ENCODE measurements around the gene CEP44.

Gene CEP44

DNA sequence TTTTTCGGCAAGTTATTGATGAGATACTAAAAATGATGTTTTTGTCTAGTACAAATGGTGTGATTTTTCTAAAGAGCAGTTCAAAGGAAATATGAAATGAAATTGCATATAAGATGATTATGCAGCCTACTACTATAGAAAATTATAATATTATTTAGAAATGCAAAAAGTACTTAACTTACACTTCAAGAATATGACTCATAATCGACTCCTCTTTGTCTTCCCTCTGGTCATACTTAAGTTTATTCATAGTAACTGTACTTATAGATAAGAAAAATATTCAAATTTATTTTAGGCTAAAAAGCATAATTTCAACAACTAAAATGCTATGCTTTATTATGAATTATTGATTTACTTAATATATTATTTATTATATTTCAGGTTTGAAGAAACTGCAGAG, 33.2 kb downstream of the CEP44 start:
- no peaks in the 10 kb centered on the region for H3K27me3 ChIP-seq (ENCODE audit: insufficient read depth, low read length, poor library complexity)
- H3K4me2 ChIP-seq (ENCODE audit: low read length): no peak overlapping the region
- H2AK5ac ChIP-seq (ENCODE audit: low read length): no peak overlapping the region
- no peaks in the 10 kb centered on the region for H3K4me1 ChIP-seq (ENCODE audit: control insufficient read depth, low read depth, low read length)
- H2BK15ac ChIP-seq (replicated peaks; ENCODE audit: low read depth): no peak overlapping the region
- no peak overlapping the region for H3K27ac ChIP-seq (ENCODE audit: low read depth, low read length)
- H3K23ac ChIP-seq (ENCODE audit: low read length): no peak overlapping the region
- H4K5ac ChIP-seq (ENCODE audit: low read length): no peak overlapping the region
- DNase-seq: no peak
- H3K18ac ChIP-seq (ENCODE audit: low read length): no peak overlapping the region
- no peaks in the 10 kb centered on the region for H3K79me2 ChIP-seq (ENCODE audit: control insufficient read depth, insufficient read depth, low read length)
- 100% methylated on average over 1 of the region's 2 CpGs for WGBS (ENCODE audit: extremely low coverage, insufficient coverage, low lambda C conversion rate)
- H3K79me1 ChIP-seq (ENCODE audit: low read length): no peaks in the 10 kb centered on the region
- no peak overlapping the region for H3K56ac ChIP-seq (ENCODE audit: low read length)
- no peak overlapping the region for H2BK120ac ChIP-seq (ENCODE audit: low read depth, low read length)
- H2BK5ac ChIP-seq (ENCODE audit: low read length): no peak overlapping the region
- H3K4me3 ChIP-seq (ENCODE audit: low read length): no peak overlapping the region
- H3K36me3 ChIP-seq (ENCODE audit: control insufficient read depth, insufficient read depth, low read length): no peaks in the 10 kb centered on the region
- no peak overlapping the region for H4K8ac ChIP-seq (ENCODE audit: low read depth, low read length)
- no peak overlapping the region for H3K9ac ChIP-seq (ENCODE audit: low read length)
- H3K4ac ChIP-seq (ENCODE audit: low read depth, low read length): no peak overlapping the region

DNA sequence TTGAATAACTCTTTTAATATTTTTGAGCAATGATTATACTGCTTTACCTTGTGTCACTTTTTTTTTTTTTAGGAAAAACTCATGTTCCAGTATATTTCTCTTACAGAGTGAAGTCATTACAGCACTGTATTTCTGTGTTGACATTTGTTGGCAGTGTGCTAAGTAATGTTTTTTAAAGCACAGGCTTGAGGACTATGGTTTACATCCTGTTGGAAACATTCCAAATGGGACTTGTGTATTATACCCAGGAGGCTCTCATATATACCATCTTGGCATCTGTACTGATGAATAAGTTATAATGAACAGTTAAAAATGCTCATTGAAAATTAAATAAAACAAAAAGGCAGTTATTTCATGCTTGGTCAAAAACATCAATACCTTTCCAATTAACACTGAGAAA, 33.8 kb downstream of the CEP44 start:
- H3K27me3 ChIP-seq (ENCODE audit: insufficient read depth, low read length, poor library complexity): no peaks in the 10 kb centered on the region
- H2BK15ac ChIP-seq (replicated peaks; ENCODE audit: low read depth): no peak overlapping the region
- DNase-seq: no peak

GRCh38 chr4:174318829-174319764, 35.4 kb downstream of the CEP44 start:
- no peak overlapping the region for H3K4ac ChIP-seq (ENCODE audit: low read depth, low read length)
- H4K8ac ChIP-seq (ENCODE audit: low read depth, low read length): no peak overlapping the region
- no peak overlapping the region for H3K4me3 ChIP-seq (ENCODE audit: low read length)
- no peak overlapping the region for H2AK5ac ChIP-seq (ENCODE audit: low read length)
- DNase-seq: peak; percentile 66
- no peak overlapping the region for H3K18ac ChIP-seq (ENCODE audit: low read length)
- no peak overlapping the region for H3K23ac ChIP-seq (ENCODE audit: low read length)
- H3K79me2 ChIP-seq (ENCODE audit: control insufficient read depth, insufficient read depth, low read length): no peaks in the 10 kb centered on the region
- no peak overlapping the region for H3K27ac ChIP-seq (ENCODE audit: low read depth, low read length)
- H2BK120ac ChIP-seq (ENCODE audit: low read depth, low read length): no peak overlapping the region
- no CpG with 5 or more reads among the region's 8 CpGs for WGBS (ENCODE audit: extremely low coverage, insufficient coverage, low lambda C conversion rate)
- H3K4me1 ChIP-seq (ENCODE audit: control insufficient read depth, low read depth, low read length): no peaks in the 10 kb centered on the region
- H3K4me2 ChIP-seq (ENCODE audit: low read length): no peak overlapping the region
- H2BK15ac ChIP-seq (replicated peaks; ENCODE audit: low read depth): no peak overlapping the region
- no peaks in the 10 kb centered on the region for H3K27me3 ChIP-seq (ENCODE audit: insufficient read depth, low read length, poor library complexity)
- H3K56ac ChIP-seq (ENCODE audit: low read length): no peak overlapping the region
- H3K36me3 ChIP-seq (ENCODE audit: control insufficient read depth, insufficient read depth, low read length): no peaks in the 10 kb centered on the region
- no peaks in the 10 kb centered on the region for H3K79me1 ChIP-seq (ENCODE audit: low read length)
- no peak overlapping the region for H3K9ac ChIP-seq (ENCODE audit: low read length)
- H2BK5ac ChIP-seq (ENCODE audit: low read length): no peak overlapping the region
- H4K5ac ChIP-seq (ENCODE audit: low read length): no peak overlapping the region

More for the DNA sequence above, 33.8 kb downstream of the CEP44 start:
- no peak overlapping the region for H2BK120ac ChIP-seq (ENCODE audit: low read depth, low read length)
- no peak overlapping the region for H3K27ac ChIP-seq (ENCODE audit: low read depth, low read length)
- H3K18ac ChIP-seq (ENCODE audit: low read length): no peak overlapping the region
- H3K4ac ChIP-seq (ENCODE audit: low read depth, low read length): no peak overlapping the region
- no peak overlapping the region for H2AK5ac ChIP-seq (ENCODE audit: low read length)
- H3K79me2 ChIP-seq (ENCODE audit: control insufficient read depth, insufficient read depth, low read length): no peaks in the 10 kb centered on the region
- no peak overlapping the region for H4K8ac ChIP-seq (ENCODE audit: low read depth, low read length)
- no peak overlapping the region for H4K5ac ChIP-seq (ENCODE audit: low read length)
- H3K79me1 ChIP-seq (ENCODE audit: low read length): no peaks in the 10 kb centered on the region
- H3K36me3 ChIP-seq (ENCODE audit: control insufficient read depth, insufficient read depth, low read length): no peaks in the 10 kb centered on the region
- no peak overlapping the region for H3K4me3 ChIP-seq (ENCODE audit: low read length)
- H3K4me2 ChIP-seq (ENCODE audit: low read length): no peak overlapping the region
- H3K23ac ChIP-seq (ENCODE audit: low read length): no peak overlapping the region
- H2BK5ac ChIP-seq (ENCODE audit: low read length): no peak overlapping the region
- no peak overlapping the region for H3K56ac ChIP-seq (ENCODE audit: low read length)
- H3K9ac ChIP-seq (ENCODE audit: low read length): no peak overlapping the region
- H3K4me1 ChIP-seq (ENCODE audit: control insufficient read depth, low read depth, low read length): no peaks in the 10 kb centered on the region

DNA sequence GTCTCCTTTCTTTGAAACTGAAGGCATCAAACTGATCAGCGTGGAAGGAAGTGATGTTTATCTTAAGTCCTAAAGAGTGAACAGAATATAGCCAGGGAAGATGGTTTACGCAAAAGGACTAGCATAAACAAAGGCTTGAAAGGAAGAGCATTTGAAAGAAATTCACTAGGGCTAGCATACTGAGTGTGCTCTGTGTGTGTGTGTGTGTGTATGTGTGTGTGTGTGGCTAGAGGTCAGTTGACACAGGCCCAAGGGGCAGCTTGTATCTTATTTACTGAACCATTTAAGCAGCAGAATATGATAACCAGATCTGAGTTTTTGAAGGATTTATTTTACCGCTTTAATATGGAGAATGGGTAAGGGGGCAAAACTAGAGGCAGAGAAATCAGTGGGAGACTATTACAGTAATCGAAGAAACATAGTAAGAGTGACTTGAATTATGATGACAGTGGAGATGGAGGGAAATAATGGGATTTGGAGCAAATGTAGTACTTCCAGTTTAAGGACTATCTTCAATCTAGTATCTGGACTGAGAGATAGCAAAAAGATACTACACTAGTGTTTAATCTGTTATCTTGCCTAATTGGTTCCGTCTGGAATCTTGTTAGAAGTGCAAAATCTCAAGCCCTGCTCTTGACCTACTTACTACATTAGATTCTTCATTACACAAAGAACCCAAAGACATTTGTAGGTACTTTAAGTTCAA, 36.9 kb downstream of the CEP44 start:
- Histone ChIP-seq H3K79me1 (ENCODE audit: low read length) (no peaks in the 10 kb centered on the region), H3K18ac (ENCODE audit: low read length) (no peak overlapping the region), H4K8ac (ENCODE audit: low read depth, low read length) (no peak overlapping the region), H3K79me2 (ENCODE audit: control insufficient read depth, insufficient read depth, low read length) (no peaks in the 10 kb centered on the region), H3K56ac (ENCODE audit: low read length) (no peak overlapping the region), H3K27me3 (ENCODE audit: insufficient read depth, low read length, poor library complexity) (no peaks in the 10 kb centered on the region), H3K4ac (ENCODE audit: low read depth, low read length) (no peak overlapping the region), H4K5ac (ENCODE audit: low read length) (no peak overlapping the region), H3K4me3 (ENCODE audit: low read length) (no peak overlapping the region), H2BK5ac (ENCODE audit: low read length) (no peak overlapping the region), H2AK5ac (ENCODE audit: low read length) (no peak overlapping the region), H3K23ac (ENCODE audit: low read length) (no peak overlapping the region), H2BK15ac (replicated peaks; ENCODE audit: low read depth) (no peak overlapping the region), H2BK120ac (ENCODE audit: low read depth, low read length) (no peak overlapping the region), H3K4me2 (ENCODE audit: low read length) (no peak overlapping the region), H3K9ac (ENCODE audit: low read length) (no peak overlapping the region), H3K36me3 (ENCODE audit: control insufficient read depth, insufficient read depth, low read length) (no peaks in the 10 kb centered on the region), H3K27ac (ENCODE audit: low read depth, low read length) (no peak overlapping the region), H3K4me1 (ENCODE audit: control insufficient read depth, low read depth, low read length) (no peaks in the 10 kb centered on the region)
- WGBS (ENCODE audit: extremely low coverage, insufficient coverage, low lambda C conversion rate): no CpG with 5 or more reads among the region's 5 CpGs
- peak; percentile 84 for DNase-seq

DNA sequence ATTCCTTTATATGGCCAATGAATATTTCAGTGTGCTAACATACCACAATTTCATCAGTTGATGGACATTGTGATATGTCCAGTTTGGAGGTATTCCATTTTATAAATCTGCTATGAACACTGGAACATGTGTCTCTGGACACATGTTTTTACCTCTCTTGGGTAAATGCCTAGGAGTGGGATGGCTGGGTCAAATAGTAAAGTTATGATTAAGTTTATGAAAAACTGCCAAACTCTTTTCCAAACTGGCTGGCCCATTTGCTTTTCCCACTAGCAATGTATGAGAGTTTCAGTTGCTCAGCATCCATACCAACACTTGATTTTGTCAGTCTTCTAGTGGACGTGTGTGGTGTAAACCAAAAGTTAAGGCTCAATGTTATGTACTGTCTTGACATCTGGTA, 40.5 kb downstream of the CEP44 start:
- Histone ChIP-seq H4K8ac (ENCODE audit: low read depth, low read length) (no peak overlapping the region), H2BK120ac (ENCODE audit: low read depth, low read length) (no peak overlapping the region), H2BK15ac (replicated peaks; ENCODE audit: low read depth) (no peak overlapping the region), H3K36me3 (ENCODE audit: control insufficient read depth, insufficient read depth, low read length) (no peaks in the 10 kb centered on the region), H3K79me2 (ENCODE audit: control insufficient read depth, insufficient read depth, low read length) (no peaks in the 10 kb centered on the region), H3K4me3 (ENCODE audit: low read length) (no peak overlapping the region), H3K4me1 (ENCODE audit: control insufficient read depth, low read depth, low read length) (no peaks in the 10 kb centered on the region), H3K79me1 (ENCODE audit: low read length) (no peaks in the 10 kb centered on the region), H3K27ac (ENCODE audit: low read depth, low read length) (no peak overlapping the region), H3K56ac (ENCODE audit: low read length) (no peak overlapping the region), H3K18ac (ENCODE audit: low read length) (no peak overlapping the region), H3K9ac (ENCODE audit: low read length) (no peak overlapping the region), H4K5ac (ENCODE audit: low read length) (no peak overlapping the region), H2AK5ac (ENCODE audit: low read length) (no peak overlapping the region), H3K4me2 (ENCODE audit: low read length) (no peak overlapping the region), H3K4ac (ENCODE audit: low read depth, low read length) (no peak overlapping the region), H3K23ac (ENCODE audit: low read length) (no peak overlapping the region), H2BK5ac (ENCODE audit: low read length) (no peak overlapping the region), H3K27me3 (ENCODE audit: insufficient read depth, low read length, poor library complexity) (no peaks in the 10 kb centered on the region)
- DNase-seq: no peak
- WGBS (ENCODE audit: extremely low coverage, insufficient coverage, low lambda C conversion rate): no CpG with 5 or more reads among the region's 1 CpG
